GM23248 (cell line): ENCODE data around the gene HSP90AB1. TPM values are rescaled to one million over a fixed set of nuclear protein-coding genes. Genes with fewer than 3 reads are reported as not detected.

Experiments used
- DNase-seq: peaks from one replicate; pipeline ENCODE4 v3.0.0-alpha.2; 2015
- H2AFZ ChIP-seq: fragments of 200-600 bp; sonication (generic); 2 replicates; pipeline ENCODE4 v1.6.1; 2016; ENCODE audit warnings: antibody characterized with exemption
- H3F3A ChIP-seq: fragments of 200-600 bp; sonication (generic); 2 replicates; pipeline ENCODE4 v1.6.1; 2016; ENCODE audit warnings: mild to moderate bottlenecking, antibody characterized with exemption, mixed run types; ENCODE audit not compliant: insufficient read depth
- H3K27ac ChIP-seq: fragments of 200-600 bp; sonication (generic); 2 replicates; pipeline ENCODE4 v1.5.1; 2016; ENCODE audit warnings: mild to moderate bottlenecking
- H3K27me3 ChIP-seq: fragments of 200-600 bp; sonication (generic); replicated peaks from 2 replicates; pipeline ENCODE4 v1.6.1; 2016; ENCODE audit warnings: mild to moderate bottlenecking; ENCODE audit not compliant: insufficient read depth
- H3K36me3 ChIP-seq: fragments of 200-600 bp; sonication (generic); 2 replicates; pipeline ENCODE4 v1.6.1; 2016; ENCODE audit warnings: low read depth, mild to moderate bottlenecking
- H3K4me1 ChIP-seq: fragments of 200-600 bp; sonication (generic); 2 replicates; pipeline ENCODE4 v1.6.1; 2016; ENCODE audit warnings: mild to moderate bottlenecking; ENCODE audit not compliant: insufficient read depth
- H3K4me2 ChIP-seq: fragments of 200-600 bp; sonication (generic); one replicate; pipeline ENCODE4 v1.6.1; 2016; ENCODE audit warnings: mild to moderate bottlenecking; ENCODE audit not compliant: unreplicated experiment
- H3K4me3 ChIP-seq: fragments of 200-600 bp; sonication (generic); 2 replicates; pipeline ENCODE4 v1.5.1; 2016; ENCODE audit warnings: mild to moderate bottlenecking
- H3K79me2 ChIP-seq: fragments of 200-600 bp; sonication (generic); 2 replicates; pipeline ENCODE4 v1.6.1; 2016; ENCODE audit warnings: mild to moderate bottlenecking; ENCODE audit not compliant: insufficient read depth
- H3K9ac ChIP-seq: fragments of 200-600 bp; sonication (generic); 2 replicates; pipeline ENCODE4 v1.6.1; 2016; ENCODE audit warnings: mild to moderate bottlenecking
- H3K9me2 ChIP-seq: fragments of 200-600 bp; sonication (generic); 2 replicates; pipeline ENCODE4 v1.6.1; 2016; ENCODE audit warnings: mixed run types, mild to moderate bottlenecking, moderate library complexity; ENCODE audit not compliant: insufficient read depth
- H3K9me3 ChIP-seq: fragments of 200-600 bp; sonication (generic); one replicate; pipeline ENCODE4 v1.6.1; 2017; ENCODE audit warnings: low read depth
- H4K20me1 ChIP-seq: fragments of 200-600 bp; sonication (generic); 2 replicates; pipeline ENCODE4 v1.6.0; 2016; ENCODE audit not compliant: insufficient read depth
- EZH2 ChIP-seq: fragments of 200-600 bp; sonication (generic); IDR thresholded peaks from 2 replicates; pipeline ENCODE4 v1.6.1; 2018; ENCODE audit warnings: antibody characterized with exemption, mild to moderate bottlenecking; ENCODE audit not compliant: insufficient read depth, poor library complexity, severe bottlenecking
- EZH2phosphoT487 ChIP-seq: fragments of 200-600 bp; sonication (generic); IDR thresholded peaks from 2 replicates; pipeline ENCODE4 v1.6.1; 2018; ENCODE audit warnings: antibody characterized with exemption, moderate library complexity, mild to moderate bottlenecking, low read depth; ENCODE audit not compliant: insufficient read depth
- WGBS, 2 experiments: methylation state at CpG; one replicate each; pipeline ENCODE4 v1.1.6; 2015 to 2017; ENCODE audit warnings: low lambda C conversion rate in 2 of 2, low coverage in 1 of 2; ENCODE audit errors: missing lambda C conversion rate in 2 of 2; 5-methylcytosine and 5-hydroxymethylcytosine counted together
- in situ Hi-C: fragments of 300-500 bp; cut with MboI; formaldehyde crosslinking; loops from 2 replicates; pipeline ENCODE4 v1.15.0; 2020
- polyA plus RNA-seq: library from polyadenylated mRNA; unstranded; fragments of >200 nt; fragmentation: Nextera tagmentation; extraction: Ambion mirVana; gene quantifications from 2 replicates; pipeline ENCODE4 v1.2.1, GENCODE V29; 2016
- total RNA-seq: library from RNA; depleted of rRNA; stranded (reverse); fragments of >200 nt; shearing (Covaris generic); gene quantifications from 2 replicates; pipeline ENCODE4 v1.2.3, GENCODE V29; 2014; rRNA removed

HSP90AB1 gene
- 686 and 732 TPM in 2 replicates for total RNA-seq
- polyA plus RNA-seq: 392 and 395 TPM in 2 replicates

- peak; percentile 97 for DNase-seq
- in situ Hi-C loops: no loop called here
- no peak for TF ChIP-seq EZH2
- TF ChIP-seq EZH2phosphoT487: no peak
- peak within 1 kb of the TSS; percentile 93 for H3K27ac ChIP-seq
- H4K20me1 ChIP-seq: peaks cover 34% of the 10 kb centered on the region; the same call in 1 of the 2 replicates
- peaks cover 38% of the 10 kb centered on the region for H3K36me3 ChIP-seq
- H3K4me3 ChIP-seq: peak within 1 kb of the TSS; percentile 100
- peaks cover 49% of the 10 kb centered on the region for H3K79me2 ChIP-seq
- 1 to 2% methylated on average over 33 to 34 of the region's 34 CpGs for WGBS, 2 experiments
- H3K4me1 ChIP-seq: peaks cover 19% of the 10 kb centered on the region
- no peaks in the 10 kb centered on the region for H3K9me3 ChIP-seq
- H3K9ac ChIP-seq: peak within 1 kb of the TSS; percentile 99
- peaks cover 46% of the 10 kb centered on the region for H3F3A ChIP-seq
- peak within 1 kb of the TSS; percentile 100 for H3K4me2 ChIP-seq
- peak within 1 kb of the TSS; percentile 96 for H2AFZ ChIP-seq
- no peaks in the 10 kb centered on the region for H3K9me2 ChIP-seq
- H3K27me3 ChIP-seq: no peaks in the 10 kb centered on the region
Measured at GRCh38 chr6:44246663-44247337, at the start of gene HSP90AB1. Gene HSP90AB1 (plus strand): TSS chr6:44247101. CDS start chr6:44248630, 1,529 bp downstream.

GRCh38 chr6:44198684-44199083, 48.2 kb upstream of the HSP90AB1 start:
- in situ Hi-C loops: no loop called here
- H3K9me2 ChIP-seq: no peaks in the 10 kb centered on the region
- H4K20me1 ChIP-seq: no peaks in the 10 kb centered on the region
- no peak overlapping the region for H3K4me2 ChIP-seq
- no peaks in the 10 kb centered on the region for H3K4me1 ChIP-seq
- no peak overlapping the region for H3K27ac ChIP-seq
- H3K36me3 ChIP-seq: no peaks in the 10 kb centered on the region
- H2AFZ ChIP-seq: no peak overlapping the region
- no peak overlapping the region for H3K9ac ChIP-seq
- no peaks in the 10 kb centered on the region for H3K9me3 ChIP-seq
- DNase-seq: no peak
- TF ChIP-seq EZH2: no peak
- 89 to 90% methylated on average over 3 of the region's 3 CpGs for WGBS, 2 experiments
- no peaks in the 10 kb centered on the region for H3K27me3 ChIP-seq
- no peaks in the 10 kb centered on the region for H3K79me2 ChIP-seq
- no peaks in the 10 kb centered on the region for H3F3A ChIP-seq
- no peak overlapping the region for H3K4me3 ChIP-seq

- Histone ChIP-seq H3K9ac (no peak overlapping the region), H3K36me3 (no peaks in the 10 kb centered on the region), H3K4me2 (no peak overlapping the region), H3K27me3 (no peaks in the 10 kb centered on the region), H3F3A (no peaks in the 10 kb centered on the region), H3K9me2 (no peaks in the 10 kb centered on the region), H4K20me1 (no peaks in the 10 kb centered on the region), H2AFZ (no peak overlapping the region), H3K27ac (no peak overlapping the region), H3K4me3 (no peak overlapping the region), H3K9me3 (no peaks in the 10 kb centered on the region), H3K79me2 (no peaks in the 10 kb centered on the region), H3K4me1 (no peaks in the 10 kb centered on the region)
- TF ChIP-seq EZH2phosphoT487 (no peak), EZH2 (no peak)
- DNase-seq: no peak
- in situ Hi-C loops: no loop called here
- 91 to 92% methylated on average over 4 of the region's 4 CpGs for WGBS, 2 experiments
Measured at GRCh38 chr6:44199883-44200282, 47.0 kb upstream of the HSP90AB1 start.

- 71 to 79% methylated on average over 3 of the region's 3 CpGs for WGBS, 2 experiments
- H3K9ac ChIP-seq: no peak overlapping the region
Measured at GRCh38 chr6:44201200-44201599, 45.7 kb upstream of the HSP90AB1 start.

More at GRCh38 chr6:44201200-44201599, 45.7 kb upstream of the HSP90AB1 start:
- in situ Hi-C loops: no loop called here
- no peaks in the 10 kb centered on the region for H3F3A ChIP-seq
- H3K27me3 ChIP-seq: no peaks in the 10 kb centered on the region
- no peak overlapping the region for H2AFZ ChIP-seq
- H4K20me1 ChIP-seq: no peaks in the 10 kb centered on the region
- H3K9me3 ChIP-seq: no peaks in the 10 kb centered on the region
- H3K4me2 ChIP-seq: no peak overlapping the region
- no peaks in the 10 kb centered on the region for H3K4me1 ChIP-seq
- H3K79me2 ChIP-seq: no peaks in the 10 kb centered on the region
- no peak overlapping the region for H3K4me3 ChIP-seq
- no peak for TF ChIP-seq EZH2
- no peak for TF ChIP-seq EZH2phosphoT487
- H3K36me3 ChIP-seq: no peaks in the 10 kb centered on the region
- H3K27ac ChIP-seq: no peak overlapping the region
- no peak for DNase-seq
- no peaks in the 10 kb centered on the region for H3K9me2 ChIP-seq
